Measurements from ENCODE around the gene KLHL29.

KLHL29 gene

GRCh38 chr2:23480957-23481797 lies 96.2 kb downstream of the KLHL29 start:
- no peak for FAIRE-seq

GRCh38 chr2:23482188-23482587 lies 97.2 kb downstream of the KLHL29 start:
- no peak for FAIRE-seq

DNA sequence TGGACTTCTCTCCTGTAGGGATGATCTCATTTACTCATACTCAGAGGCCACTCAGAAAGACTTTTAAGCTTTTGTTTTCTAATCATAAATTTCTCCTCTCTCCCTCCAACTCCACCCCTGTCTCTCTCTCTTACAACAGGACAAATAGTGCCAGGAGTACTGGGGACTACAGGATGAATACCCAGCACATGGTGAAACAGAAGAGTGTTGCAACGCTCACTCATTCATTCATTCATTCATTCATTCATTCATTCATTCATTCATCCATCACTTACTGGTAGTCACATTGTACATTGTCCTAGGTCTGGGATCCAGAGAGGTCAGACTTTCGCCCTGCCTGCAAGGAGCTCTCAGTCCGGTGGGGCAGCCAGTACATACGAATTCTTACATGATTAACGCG lies 97.6 kb downstream of the KLHL29 start:
- FAIRE-seq = no peak

DNA sequence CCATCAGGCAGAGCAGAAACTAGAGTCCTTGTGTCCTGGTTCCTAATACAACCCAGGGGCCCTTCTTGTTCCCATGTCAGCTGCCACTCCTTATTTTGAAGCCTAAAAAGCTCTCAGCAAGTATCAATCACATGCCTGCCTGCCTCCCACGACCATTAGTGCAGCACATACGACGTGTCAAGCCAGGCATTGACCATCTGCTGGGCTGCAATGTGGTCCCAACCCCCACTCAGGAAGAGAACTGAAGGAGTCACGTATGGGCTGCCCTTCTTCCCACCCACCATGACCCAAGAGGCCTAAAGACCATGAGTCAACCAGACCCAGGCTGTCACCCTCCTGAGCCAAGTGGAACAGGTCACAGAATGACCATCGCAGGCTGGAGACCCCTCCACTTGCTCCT lies 98.8 kb downstream of the KLHL29 start:
- FAIRE-seq = no peak

GRCh38 chr2:23484275-23484674 lies 99.3 kb downstream of the KLHL29 start:
- FAIRE-seq = no peak

- no peak for FAIRE-seq
Observed at GRCh38 chr2:23484767-23485166, 99.8 kb downstream of the KLHL29 start.

DNA sequence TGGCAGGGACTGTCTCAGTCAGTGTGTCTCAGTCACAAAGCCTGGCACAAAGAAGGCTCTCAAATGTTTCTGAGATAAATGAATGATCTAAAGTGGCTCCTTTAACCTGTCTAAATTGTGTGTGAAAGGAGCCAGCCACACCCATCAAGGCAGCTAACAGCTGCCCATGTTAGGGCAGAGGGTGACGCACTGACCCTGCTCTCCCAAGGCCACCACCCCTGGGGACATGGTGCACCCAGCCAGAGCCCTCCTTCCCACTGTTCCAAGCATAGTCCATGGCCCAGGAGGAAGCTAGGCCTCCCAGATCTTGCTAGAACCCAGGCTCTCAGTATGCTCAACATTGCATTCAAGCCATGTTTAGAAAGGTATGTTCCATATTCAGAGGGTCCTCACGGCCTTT lies 100.3 kb downstream of the KLHL29 start:
- FAIRE-seq = no peak

DNA sequence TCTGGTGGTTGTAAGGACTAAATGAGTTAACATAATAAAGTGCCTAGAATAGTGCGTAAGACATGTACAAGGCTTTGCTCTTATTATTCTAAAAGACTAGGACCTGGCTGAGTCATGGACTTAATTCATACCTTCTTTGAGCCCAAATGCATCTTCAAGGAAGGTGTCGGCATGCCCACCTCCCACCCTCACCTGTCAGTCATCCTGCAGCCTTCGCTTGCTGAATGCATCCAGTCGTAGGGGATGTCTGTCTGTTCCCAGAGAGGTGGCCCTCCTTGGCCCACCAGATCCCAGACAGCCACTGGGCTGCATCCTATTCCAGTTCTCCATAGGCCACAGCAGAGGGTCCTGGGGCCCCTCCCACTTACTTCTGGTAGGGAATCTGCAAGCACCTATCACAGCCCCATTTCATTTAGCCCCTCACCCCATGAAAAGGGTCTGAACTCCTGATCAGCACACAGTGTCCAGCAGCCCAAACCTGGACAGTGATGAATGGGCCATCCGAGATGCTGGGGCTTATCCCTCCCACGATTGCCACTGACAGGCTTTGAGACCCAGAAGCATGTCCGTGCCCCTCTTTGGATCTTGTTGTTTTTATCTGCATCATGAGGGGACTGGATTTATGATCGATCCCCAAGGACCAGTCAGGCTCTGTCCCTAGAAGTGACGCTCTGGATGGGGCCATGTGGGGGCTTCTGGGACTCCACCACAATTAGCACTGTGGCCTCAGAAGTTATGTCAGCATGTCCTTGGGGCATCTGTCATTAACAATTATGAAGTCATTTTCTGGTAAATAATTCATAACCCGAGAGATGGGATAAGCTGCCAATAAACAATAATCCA lies 101.1 kb downstream of the KLHL29 start:
- no peak for FAIRE-seq

GRCh38 chr2:23486684-23487075 lies 101.7 kb downstream of the KLHL29 start:
- no peak for FAIRE-seq

DNA sequence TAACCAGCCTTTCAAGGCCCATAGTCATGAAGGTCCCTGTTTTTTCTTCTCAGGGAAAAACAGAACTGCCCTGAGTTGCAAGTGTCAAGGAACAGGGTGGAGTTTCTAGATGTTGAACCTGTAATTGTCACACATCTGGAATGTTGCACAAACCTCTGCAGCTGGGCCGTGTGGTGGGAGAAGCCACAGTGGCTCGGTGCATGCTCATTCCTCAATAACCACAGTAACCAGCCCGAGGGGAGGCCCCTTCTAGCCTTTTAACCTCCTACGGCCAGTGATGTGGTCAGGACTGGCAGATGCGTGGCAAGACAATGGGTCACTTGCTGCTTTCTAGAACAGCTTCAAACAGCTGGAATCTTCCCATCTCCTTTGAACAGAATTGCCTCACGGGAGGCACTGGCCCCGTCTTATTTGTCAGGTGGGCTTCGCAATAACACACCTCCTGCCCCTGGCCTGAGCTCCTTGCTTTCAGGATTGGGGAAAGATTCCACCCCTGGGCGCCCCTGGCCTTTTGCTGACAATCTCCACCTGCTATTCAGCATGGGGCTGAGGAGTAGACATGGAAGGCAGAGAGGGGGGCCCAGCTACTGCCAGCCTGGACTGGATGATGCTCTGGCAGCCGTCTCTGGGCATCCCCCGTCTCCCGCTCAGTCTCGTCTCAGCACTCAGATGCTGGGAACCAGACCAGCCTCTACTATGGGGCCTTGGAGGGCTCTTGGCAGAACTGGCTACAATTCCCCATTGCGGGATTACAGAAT lies 102.9 kb downstream of the KLHL29 start:
- FAIRE-seq = no peak

DNA sequence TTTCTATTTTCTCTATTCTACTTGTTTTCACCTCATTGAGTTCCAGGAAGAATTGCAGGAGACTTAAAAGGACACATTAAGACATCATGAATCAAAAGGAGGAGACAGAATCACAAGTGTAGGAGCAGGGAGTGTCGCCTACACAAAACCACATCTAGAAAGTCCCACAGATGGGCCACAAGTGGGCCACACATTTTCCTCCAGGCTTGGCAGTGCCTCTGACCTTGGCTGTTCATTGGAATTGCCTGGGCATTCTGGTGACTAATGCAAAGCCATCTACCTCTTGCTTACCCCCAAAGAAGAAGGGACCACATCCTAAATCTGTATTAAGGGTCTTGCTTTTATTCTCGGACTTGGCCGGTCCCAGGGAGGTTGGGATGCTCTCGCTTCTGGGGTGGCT lies 103.6 kb downstream of the KLHL29 start:
- FAIRE-seq = no peak

- FAIRE-seq = no peak
Observed at GRCh38 chr2:23489471-23490322, 104.7 kb downstream of the KLHL29 start.

- no peak for FAIRE-seq
Observed at GRCh38 chr2:23491591-23492336, 106.8 kb downstream of the KLHL29 start.

GRCh38 chr2:23492337-23492675 lies 107.3 kb downstream of the KLHL29 start:
- FAIRE-seq = no peak

- no peak for FAIRE-seq
Observed at GRCh38 chr2:23492921-23493320, 107.9 kb downstream of the KLHL29 start.

- FAIRE-seq = no peak
Observed at GRCh38 chr2:23493846-23494245, 108.9 kb downstream of the KLHL29 start.

GRCh38 chr2:23494286-23494685 lies 109.3 kb downstream of the KLHL29 start:
- no peak for FAIRE-seq

GRCh38 chr2:23495661-23496114 lies 110.7 kb downstream of the KLHL29 start:
- no peak for FAIRE-seq

DNA sequence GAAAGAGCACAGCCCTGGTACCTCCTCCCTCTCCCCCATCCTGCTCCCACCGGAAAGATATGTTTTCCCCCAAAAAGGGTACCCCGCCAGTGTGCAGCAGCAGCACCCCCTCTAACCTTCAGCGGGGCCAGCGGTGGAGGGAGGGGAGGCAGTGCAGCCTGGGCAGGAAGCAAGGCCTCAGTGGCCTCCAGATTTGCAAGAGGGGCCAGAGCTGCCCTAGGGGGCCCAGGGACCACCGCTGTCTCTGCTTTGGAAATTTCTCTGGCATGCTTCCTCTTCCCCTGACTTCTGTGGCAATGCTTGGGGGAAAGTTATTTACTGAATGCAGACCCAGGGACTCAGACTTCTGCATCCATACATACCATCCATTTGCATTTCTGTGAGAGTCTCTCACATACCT lies 111.5 kb downstream of the KLHL29 start:
- no peak for FAIRE-seq

GRCh38 chr2:23497063-23497462 lies 112.1 kb downstream of the KLHL29 start:
- FAIRE-seq = no peak

DNA sequence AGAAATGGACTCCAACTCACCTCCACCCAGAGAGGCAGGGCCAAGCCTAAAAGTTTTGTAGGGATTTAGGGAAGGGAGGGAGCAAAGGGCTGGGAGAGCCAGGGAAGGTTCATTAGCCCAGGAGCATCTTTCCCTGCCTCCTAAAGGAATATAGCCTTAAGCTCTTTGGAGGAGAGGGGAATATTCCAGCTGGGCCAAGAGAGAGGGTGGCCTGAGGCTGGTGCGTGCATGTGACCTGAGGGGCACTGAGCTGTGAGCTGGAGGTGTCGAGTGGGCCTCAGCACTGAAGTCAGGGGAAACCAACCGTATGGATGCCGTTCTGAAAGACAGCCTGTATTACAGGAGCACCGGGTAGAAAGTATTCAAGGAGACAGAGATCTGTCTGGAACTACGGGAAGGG lies 112.6 kb downstream of the KLHL29 start:
- FAIRE-seq = no peak

- FAIRE-seq = no peak
Observed at GRCh38 chr2:23498943-23499342, 114.0 kb downstream of the KLHL29 start.

Measured in TTC549 (cell line).